Ovary (tissue), 3 donors: ENCODE data around the gene PRKAB1.

Experiments
- EP300 ChIP-seq: sonication (generic); formaldehyde crosslinking; IDR thresholded peaks from one replicate; pipeline ENCODE4 v1.6.1; 2017; ENCODE audit warnings: antibody characterized with exemption
- POLR2A ChIP-seq: fragments of 450-650 bp; IDR thresholded peaks from one replicate; pipeline ENCODE4 v1.6.1; 2017; ENCODE audit warnings: antibody characterized with exemption, mild to moderate bottlenecking, moderate library complexity
- TF ChIP-seq, protein P1 (sequence below), 3 donors: fragments of 450-650 bp in 2 of 3; fragments of 200-600 bp in 1 of 3; IDR thresholded peaks; one replicate each; pipeline versions ENCODE4 v1.5.1 to v1.8.0; 2016 to 2022; ENCODE audit warnings: antibody characterized with exemption in 3 of 3, mild to moderate bottlenecking in 1 of 3
- donor health status: DM: no; HTN: no; CAD: no.

DNA sequence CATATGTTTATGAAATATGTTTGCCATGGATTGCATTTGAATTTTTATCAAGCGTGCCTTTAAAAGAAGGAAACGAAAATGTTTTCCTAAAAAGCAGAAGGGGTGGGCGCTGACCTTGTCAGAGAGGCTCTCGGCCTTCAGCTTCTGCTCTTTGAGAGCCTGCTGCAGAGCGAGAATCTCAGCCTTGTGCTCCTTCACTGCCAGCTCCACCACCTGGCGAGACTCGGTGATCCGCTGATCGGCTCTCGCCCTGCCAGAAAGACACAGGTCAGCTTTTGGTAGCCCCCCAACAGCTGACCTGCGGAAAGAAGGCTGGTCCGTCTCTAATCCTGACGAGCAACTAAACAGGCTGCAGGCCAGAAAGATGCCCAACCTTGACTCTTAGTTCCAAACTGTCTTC lies 62.4 kb downstream of the PRKAB1 start:
- TF ChIP-seq POLR2A: no peak
- TF ChIP-seq, protein P1, sequence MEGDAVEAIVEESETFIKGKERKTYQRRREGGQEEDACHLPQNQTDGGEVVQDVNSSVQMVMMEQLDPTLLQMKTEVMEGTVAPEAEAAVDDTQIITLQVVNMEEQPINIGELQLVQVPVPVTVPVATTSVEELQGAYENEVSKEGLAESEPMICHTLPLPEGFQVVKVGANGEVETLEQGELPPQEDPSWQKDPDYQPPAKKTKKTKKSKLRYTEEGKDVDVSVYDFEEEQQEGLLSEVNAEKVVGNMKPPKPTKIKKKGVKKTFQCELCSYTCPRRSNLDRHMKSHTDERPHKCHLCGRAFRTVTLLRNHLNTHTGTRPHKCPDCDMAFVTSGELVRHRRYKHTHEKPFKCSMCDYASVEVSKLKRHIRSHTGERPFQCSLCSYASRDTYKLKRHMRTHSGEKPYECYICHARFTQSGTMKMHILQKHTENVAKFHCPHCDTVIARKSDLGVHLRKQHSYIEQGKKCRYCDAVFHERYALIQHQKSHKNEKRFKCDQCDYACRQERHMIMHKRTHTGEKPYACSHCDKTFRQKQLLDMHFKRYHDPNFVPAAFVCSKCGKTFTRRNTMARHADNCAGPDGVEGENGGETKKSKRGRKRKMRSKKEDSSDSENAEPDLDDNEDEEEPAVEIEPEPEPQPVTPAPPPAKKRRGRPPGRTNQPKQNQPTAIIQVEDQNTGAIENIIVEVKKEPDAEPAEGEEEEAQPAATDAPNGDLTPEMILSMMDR (IDR thresholded peaks at IDR 0.05): no peak
- no peak for TF ChIP-seq EP300
